Astrocyte (in vitro differentiated cells and primary cell): ENCODE measurements around the gene PARL.

Experiments used
- EZH2 ChIP-seq: IDR thresholded peaks from 2 replicates; pipeline ENCODE4 v1.6.1; 2012; ENCODE audit warnings: mild to moderate bottlenecking, low read length, inconsistent platforms; ENCODE audit not compliant: insufficient read depth
- TF ChIP-seq, protein P1 (sequence below): IDR thresholded peaks from 2 replicates; pipeline ENCODE4 v1.5.1; 2011; ENCODE audit warnings: low read depth, mild to moderate bottlenecking, inconsistent platforms, low read length, moderate library complexity; ENCODE audit not compliant: insufficient read depth

DNA sequence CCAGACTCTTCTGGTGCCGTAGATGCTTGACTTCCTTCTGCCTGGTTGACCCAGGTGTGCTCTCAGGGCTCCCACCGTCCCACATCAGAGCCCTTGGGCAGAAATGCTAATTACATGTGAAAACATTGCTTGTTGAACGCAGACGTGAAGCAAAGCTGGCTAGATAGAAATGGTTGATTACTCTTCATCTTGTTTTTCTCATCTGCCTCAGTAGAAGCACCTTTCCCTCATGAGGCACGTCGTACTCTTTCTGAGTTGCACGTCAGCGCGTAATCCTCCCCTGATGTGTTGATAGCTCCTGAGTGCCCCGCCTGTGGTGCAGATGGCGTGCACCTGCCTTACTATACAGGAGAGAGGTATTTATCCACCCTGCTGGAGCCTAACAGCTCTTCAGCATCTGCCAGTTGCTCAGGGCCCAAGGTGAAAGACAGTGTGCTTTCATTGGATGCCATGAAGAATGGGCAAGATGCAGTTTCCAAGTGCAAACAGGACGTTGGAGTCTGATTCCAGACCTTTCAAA is 77.4 kb downstream of the PARL start:
- TF ChIP-seq, protein P1, sequence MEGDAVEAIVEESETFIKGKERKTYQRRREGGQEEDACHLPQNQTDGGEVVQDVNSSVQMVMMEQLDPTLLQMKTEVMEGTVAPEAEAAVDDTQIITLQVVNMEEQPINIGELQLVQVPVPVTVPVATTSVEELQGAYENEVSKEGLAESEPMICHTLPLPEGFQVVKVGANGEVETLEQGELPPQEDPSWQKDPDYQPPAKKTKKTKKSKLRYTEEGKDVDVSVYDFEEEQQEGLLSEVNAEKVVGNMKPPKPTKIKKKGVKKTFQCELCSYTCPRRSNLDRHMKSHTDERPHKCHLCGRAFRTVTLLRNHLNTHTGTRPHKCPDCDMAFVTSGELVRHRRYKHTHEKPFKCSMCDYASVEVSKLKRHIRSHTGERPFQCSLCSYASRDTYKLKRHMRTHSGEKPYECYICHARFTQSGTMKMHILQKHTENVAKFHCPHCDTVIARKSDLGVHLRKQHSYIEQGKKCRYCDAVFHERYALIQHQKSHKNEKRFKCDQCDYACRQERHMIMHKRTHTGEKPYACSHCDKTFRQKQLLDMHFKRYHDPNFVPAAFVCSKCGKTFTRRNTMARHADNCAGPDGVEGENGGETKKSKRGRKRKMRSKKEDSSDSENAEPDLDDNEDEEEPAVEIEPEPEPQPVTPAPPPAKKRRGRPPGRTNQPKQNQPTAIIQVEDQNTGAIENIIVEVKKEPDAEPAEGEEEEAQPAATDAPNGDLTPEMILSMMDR, result no peak
- TF ChIP-seq EZH2, result no peak
